HCT116 (cell line): Measurements from ENCODE around the gene TPM3. TPM values are rescaled to one million over a fixed set of nuclear protein-coding genes. Genes with fewer than 3 reads are reported as not detected.

Experiments
- ATAC-seq: fragments of 200-7000 bp; cut with Tn5 transposase; 2 replicates; pipeline ENCODE4 v1.9.1; 2020; ENCODE audit warnings: mild to moderate bottlenecking, moderate library complexity
- BruUV-seq: library from RNA; stranded (reverse); fragments of 400-500 nt; replicated peaks from 2 replicates; lab custom pipeline; 2021; lab: Mats Ljungman, UMichigan
- CTCF ChIA-PET: fragments of 300-600 bp; sonication (Branson Sonifier 250); formaldehyde crosslinking; loops from one replicate; lab custom pipeline; 2021; ENCODE audit warnings: antibody characterized with exemption; lab: Charles Lee
- POLR2A ChIA-PET: fragments of 300-600, 350-600 bp; sonication (Branson Sonifier 250); formaldehyde crosslinking; loops from one replicate; lab custom pipeline; 2021; ENCODE audit warnings: antibody characterized with exemption; lab: Charles Lee
- RAD21 ChIA-PET, 2 experiments: fragments of 300-600 bp; sonication (Branson Sonifier 250); formaldehyde crosslinking; loops; one replicate each; lab custom pipeline; 2023; ENCODE audit warnings: low total read pairs in 2 of 2; ENCODE audit not compliant: uncharacterized antibody in 2 of 2, unreplicated experiment in 2 of 2, low non-redundant PET in 1 of 2; lab: Charles Lee
- DNase-seq: peaks from one replicate; pipeline ENCODE4 v3.0.0-alpha.2; 2010; ENCODE audit warnings: low read depth, low spot score
- H2AFZ ChIP-seq: fragments of 200-600 bp; shearing (Covaris generic), sonication (generic); 2 replicates; pipeline ENCODE4 v1.6.1; 2017; ENCODE audit warnings: low read depth, mixed run types, mixed read lengths, antibody characterized with exemption, low read length; ENCODE audit not compliant: poor library complexity, severe bottlenecking
- H3K27ac ChIP-seq: 2 replicates; pipeline ENCODE4 v1.5.1; 2012; ENCODE audit warnings: low read depth, low read length
- H3K27me3 ChIP-seq: fragments of 200-600 bp; sonication (generic); 2 replicates; pipeline ENCODE4 v1.6.1; 2016; ENCODE audit warnings: mixed run types, low read length, mixed read lengths; ENCODE audit not compliant: insufficient read depth
- H3K36me3 ChIP-seq, 2 experiments: fragments of 200-500 bp in 1 of 2; fragments of 200-600 bp in 1 of 2; sonication (Bioruptor generic) in 1 of 2; sonication (generic) in 1 of 2; 2 replicates each; pipeline versions ENCODE4 v1.5.1 to v1.6.1; 2014 to 2016; ENCODE audit warnings: low read length in 2 of 2, inconsistent platforms in 1 of 2, mixed read lengths in 1 of 2, mixed run types in 1 of 2; ENCODE audit not compliant: insufficient read depth in 2 of 2, control insufficient read depth in 1 of 2
- H3K4me1 ChIP-seq, 2 experiments: fragments of 200-600 bp in 1 of 2; sonication (generic) in 1 of 2; 2 replicates each; pipeline versions ENCODE4 v1.5.1 to v1.6.1; 2012 to 2017; ENCODE audit warnings: low read length in 2 of 2, inconsistent platforms in 1 of 2, mild to moderate bottlenecking in 1 of 2, mixed read lengths in 1 of 2, mixed run types in 1 of 2, moderate library complexity in 1 of 2; ENCODE audit not compliant: insufficient read depth in 2 of 2, control insufficient read depth in 1 of 2
- H3K4me2 ChIP-seq: fragments of 200-600 bp; sonication (generic); 2 replicates; pipeline ENCODE4 v1.6.1; 2017; ENCODE audit warnings: mixed run types, low read length, mixed read lengths
- H3K4me3 ChIP-seq, 2 experiments: fragments of 200-600 bp in 1 of 2; sonication (generic) in 1 of 2; replicated peaks in 1 of 2; 2 replicates each; pipeline ENCODE4 v1.5.1; 2011 to 2016; ENCODE audit warnings: low read length in 2 of 2, control low read depth in 1 of 2, low read depth in 1 of 2, mild to moderate bottlenecking in 1 of 2, mixed read lengths in 1 of 2, mixed run types in 1 of 2
- H3K79me2 ChIP-seq: fragments of 200-600 bp; sonication (generic); 2 replicates; pipeline ENCODE4 v1.6.1; 2017; ENCODE audit warnings: mild to moderate bottlenecking, mixed run types, low read length, moderate library complexity, mixed read lengths; ENCODE audit not compliant: insufficient read depth
- H3K9ac ChIP-seq: fragments of 200-600 bp; sonication (generic); 2 replicates; pipeline ENCODE4 v1.6.1; 2016; ENCODE audit warnings: low read length, mixed read lengths
- H3K9me2 ChIP-seq: fragments of 200-600 bp; sonication (generic), shearing (Covaris generic); 2 replicates; pipeline ENCODE4 v1.6.1; 2017; ENCODE audit warnings: mixed run types, mild to moderate bottlenecking, moderate library complexity; ENCODE audit not compliant: insufficient read depth
- H3K9me3 ChIP-seq, 2 experiments: fragments of 200-500 bp in 1 of 2; fragments of 200-600 bp in 1 of 2; sonication (Bioruptor generic) in 1 of 2; sonication (generic) in 1 of 2; 2 replicates each; pipeline ENCODE4 v1.6.1; 2014 to 2017; ENCODE audit warnings: low read length in 2 of 2, mixed read lengths in 2 of 2, inconsistent platforms in 1 of 2, low read depth in 1 of 2, mild to moderate bottlenecking in 1 of 2, mixed run types in 1 of 2, moderate library complexity in 1 of 2; ENCODE audit not compliant: control insufficient read depth in 1 of 2, insufficient read depth in 1 of 2
- H4K20me1 ChIP-seq: fragments of 200-600 bp; sonication (generic), shearing (Covaris generic); 2 replicates; pipeline ENCODE4 v1.6.1; 2017; ENCODE audit warnings: mixed run types, mild to moderate bottlenecking, moderate library complexity; ENCODE audit not compliant: insufficient read depth
- ELF1 ChIP-seq: IDR thresholded peaks from 2 replicates; pipeline ENCODE4 v1.6.1; 2012; ENCODE audit warnings: low read depth, borderline replicate concordance
- EZH2phosphoT487 ChIP-seq: fragments of 200-600 bp; IDR thresholded peaks from 2 replicates; pipeline ENCODE4 v1.6.1; 2018; ENCODE audit warnings: antibody characterized with exemption, borderline replicate concordance
- FOSL1 ChIP-seq: IDR thresholded peaks from 2 replicates; pipeline ENCODE4 v1.6.1; 2012; ENCODE audit warnings: low read depth
- JUND ChIP-seq: IDR thresholded peaks from 2 replicates; pipeline ENCODE4 v1.6.1; 2012
- POLR2A ChIP-seq: IDR thresholded peaks from 2 replicates; pipeline ENCODE4 v1.7.0; 2011; ENCODE audit warnings: borderline replicate concordance; ENCODE audit not compliant: insufficient read depth, insufficient read length; ENCODE audit errors: extremely low read depth
- SIN3A ChIP-seq: IDR thresholded peaks from 2 replicates; pipeline ENCODE4 v1.6.1; 2012; ENCODE audit warnings: low read depth
- SP1 ChIP-seq: IDR thresholded peaks from 2 replicates; pipeline ENCODE4 v1.6.1; 2012; ENCODE audit warnings: low read depth
- SRF ChIP-seq: IDR thresholded peaks from 2 replicates; pipeline ENCODE4 v1.6.1; 2012; ENCODE audit warnings: low read depth
- ZNF274 ChIP-seq: fragments of 200-500 bp; sonication (Bioruptor generic); IDR thresholded peaks from 2 replicates; pipeline ENCODE4 v1.6.1; 2014; ENCODE audit warnings: mild to moderate bottlenecking, low read depth, low read length, inconsistent platforms
- intact Hi-C: fragments of 100-400 bp; cut with micrococcal nuclease; formaldehyde crosslinking; loops from 2 replicates; pipeline ENCODE4 v1.10.0; 2022
- total RNA-seq: library from RNA; stranded (reverse); gene quantifications from one replicate; pipeline ENCODE4 v1.2.1, GENCODE V29; 2021; ENCODE audit not compliant: unreplicated experiment
- TF ChIP-seq, protein P1 (sequence below): IDR thresholded peaks from 2 replicates; pipeline ENCODE4 v1.6.1; 2012; ENCODE audit warnings: low read depth

Gene TPM3
- total RNA-seq, 1 experiment from 2014 or later: 457 TPM

- no peak overlapping the region for H2AFZ ChIP-seq
- H3K9me2 ChIP-seq: no peaks in the 10 kb centered on the region
- H3K4me3 ChIP-seq: no peak overlapping the region
- H3K27ac ChIP-seq: no peak overlapping the region
- H3K4me1 ChIP-seq: no peaks in the 10 kb centered on the region
- intact Hi-C loops: no loop called here
- POLR2A ChIA-PET: no interaction called here
- TF ChIP-seq JUND (no peak), SP1 (no peak), ELF1 (no peak), SIN3A (no peak), FOSL1 (no peak), ZNF274 (no peak), SRF (no peak), POLR2A (no peak), EZH2phosphoT487 (no peak)
- TF ChIP-seq, protein P1, sequence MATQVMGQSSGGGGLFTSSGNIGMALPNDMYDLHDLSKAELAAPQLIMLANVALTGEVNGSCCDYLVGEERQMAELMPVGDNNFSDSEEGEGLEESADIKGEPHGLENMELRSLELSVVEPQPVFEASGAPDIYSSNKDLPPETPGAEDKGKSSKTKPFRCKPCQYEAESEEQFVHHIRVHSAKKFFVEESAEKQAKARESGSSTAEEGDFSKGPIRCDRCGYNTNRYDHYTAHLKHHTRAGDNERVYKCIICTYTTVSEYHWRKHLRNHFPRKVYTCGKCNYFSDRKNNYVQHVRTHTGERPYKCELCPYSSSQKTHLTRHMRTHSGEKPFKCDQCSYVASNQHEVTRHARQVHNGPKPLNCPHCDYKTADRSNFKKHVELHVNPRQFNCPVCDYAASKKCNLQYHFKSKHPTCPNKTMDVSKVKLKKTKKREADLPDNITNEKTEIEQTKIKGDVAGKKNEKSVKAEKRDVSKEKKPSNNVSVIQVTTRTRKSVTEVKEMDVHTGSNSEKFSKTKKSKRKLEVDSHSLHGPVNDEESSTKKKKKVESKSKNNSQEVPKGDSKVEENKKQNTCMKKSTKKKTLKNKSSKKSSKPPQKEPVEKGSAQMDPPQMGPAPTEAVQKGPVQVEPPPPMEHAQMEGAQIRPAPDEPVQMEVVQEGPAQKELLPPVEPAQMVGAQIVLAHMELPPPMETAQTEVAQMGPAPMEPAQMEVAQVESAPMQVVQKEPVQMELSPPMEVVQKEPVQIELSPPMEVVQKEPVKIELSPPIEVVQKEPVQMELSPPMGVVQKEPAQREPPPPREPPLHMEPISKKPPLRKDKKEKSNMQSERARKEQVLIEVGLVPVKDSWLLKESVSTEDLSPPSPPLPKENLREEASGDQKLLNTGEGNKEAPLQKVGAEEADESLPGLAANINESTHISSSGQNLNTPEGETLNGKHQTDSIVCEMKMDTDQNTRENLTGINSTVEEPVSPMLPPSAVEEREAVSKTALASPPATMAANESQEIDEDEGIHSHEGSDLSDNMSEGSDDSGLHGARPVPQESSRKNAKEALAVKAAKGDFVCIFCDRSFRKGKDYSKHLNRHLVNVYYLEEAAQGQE: no peak
- RAD21 ChIA-PET: no interaction called here
- peaks cover 13% of the 10 kb centered on the region; the same call in 1 of the 2 replicates for H4K20me1 ChIP-seq
- ATAC-seq (no peak), DNase-seq (no peak)
- no peaks in the 10 kb centered on the region for H3K27me3 ChIP-seq
- no peak overlapping the region for H3K4me2 ChIP-seq
- peaks cover 86% of the 10 kb centered on the region for H3K79me2 ChIP-seq
- CTCF ChIA-PET: no interaction called here
- no TSS peak for BruUV-seq
- H3K9me3 ChIP-seq: no peaks in the 10 kb centered on the region
- H3K36me3 ChIP-seq: peaks cover 68 to 83% of the 10 kb centered on the region in 2 experiments
- H3K9ac ChIP-seq: no peak overlapping the region
These were observed 47.6 kb upstream of the TPM3 start for GRCh38 chr1:154239491-154239890.
